HEK293 (cell line): Measurements from ENCODE around the gene FGD4.

Source experiments
- CTCF ChIA-PET: fragments of 350-600 bp; formaldehyde crosslinking; extraction: SDS; loops from one replicate; lab custom pipeline; 2021; ENCODE audit warnings: antibody characterized with exemption; lab: Yijun Ruan, JAX
- POLR2A ChIA-PET: fragments of 300-600 bp; formaldehyde crosslinking; extraction: SDS; loops from one replicate; lab custom pipeline; 2020; ENCODE audit warnings: antibody characterized with exemption, inconsistent platforms; lab: Yijun Ruan, JAX
- H3K27ac ChIP-seq: fragments of 200-500 bp; sonication (Bioruptor generic); 2 replicates; pipeline ENCODE4 v1.5.1; 2014; ENCODE audit warnings: low read depth, low read length, control low read depth, inconsistent platforms; ENCODE audit errors: extremely low read depth
- H3K36me3 ChIP-seq, 2 experiments: fragments of 200-500 bp in 1 of 2; sonication (Bioruptor generic) in 1 of 2; 1 replicate in 1 of 2; 2 replicates in 1 of 2; pipeline ENCODE4 v1.5.1; 2014 to 2017; ENCODE audit warnings: inconsistent platforms in 2 of 2, low read length in 2 of 2; ENCODE audit not compliant: control insufficient read depth in 2 of 2, insufficient read depth in 1 of 2
- H3K4me1 ChIP-seq: fragments of 200-500 bp; sonication (Bioruptor generic); 2 replicates; pipeline ENCODE4 v1.5.1; 2014; ENCODE audit warnings: mild to moderate bottlenecking, low read length, inconsistent platforms; ENCODE audit not compliant: control insufficient read depth, insufficient read depth
- H3K4me3 ChIP-seq: 2 replicates; pipeline ENCODE4 v1.5.1; 2011; ENCODE audit warnings: low read depth, mild to moderate bottlenecking, control low read depth, low read length, moderate library complexity
- H3K9me3 ChIP-seq: fragments of 200-500 bp; sonication (Bioruptor generic); 2 replicates; pipeline ENCODE4 v1.5.1; 2014; ENCODE audit warnings: low read depth, low read length, inconsistent platforms; ENCODE audit not compliant: control insufficient read depth, insufficient read depth
- IKZF3 ChIP-seq: fragments of 450-650 bp; IDR thresholded peaks from 2 replicates; pipeline ENCODE4 v1.5.0; 2018; ENCODE audit warnings: missing biosample characterization, mild to moderate bottlenecking, missing genetic modification characterization, moderate library complexity
- SP2 ChIP-seq: fragments of 450-650 bp; formaldehyde crosslinking; IDR thresholded peaks from 2 replicates; pipeline ENCODE4 v1.5.1; 2016; ENCODE audit warnings: missing biosample characterization, missing genetic modification characterization
- ZEB2 ChIP-seq: fragments of 450-650 bp; formaldehyde crosslinking; IDR thresholded peaks from 2 replicates; pipeline ENCODE4 v1.5.1; 2016; ENCODE audit warnings: missing biosample characterization, missing genetic modification characterization
- ZFP69B ChIP-seq: fragments of 450-650 bp; formaldehyde crosslinking; IDR thresholded peaks from 2 replicates; pipeline ENCODE4 v1.5.1; 2016; ENCODE audit warnings: missing biosample characterization, missing genetic modification characterization
- ZNF114 ChIP-seq: fragments of 450-650 bp; formaldehyde crosslinking; IDR thresholded peaks from 2 replicates; pipeline ENCODE4 v1.5.0; 2017; ENCODE audit warnings: missing biosample characterization, missing genetic modification characterization
- ZNF121 ChIP-seq: fragments of 450-650 bp; formaldehyde crosslinking; IDR thresholded peaks from 2 replicates; pipeline ENCODE4 v1.5.1; 2016; ENCODE audit warnings: missing biosample characterization, missing genetic modification characterization
- ZNF133 ChIP-seq: fragments of 450-650 bp; formaldehyde crosslinking; IDR thresholded peaks from 2 replicates; pipeline ENCODE4 v1.5.1; 2016; ENCODE audit warnings: missing biosample characterization, missing genetic modification characterization
- ZNF138 ChIP-seq: fragments of 450-650 bp; formaldehyde crosslinking; IDR thresholded peaks from 2 replicates; pipeline ENCODE4 v1.5.1; 2016; ENCODE audit warnings: missing biosample characterization, missing genetic modification characterization, borderline replicate concordance
- ZNF174 ChIP-seq: fragments of 450-650 bp; formaldehyde crosslinking; IDR thresholded peaks from 2 replicates; pipeline ENCODE4 v1.5.0; 2017; ENCODE audit warnings: missing biosample characterization, mild to moderate bottlenecking, missing genetic modification characterization
- ZNF23 ChIP-seq: fragments of 450-650 bp; formaldehyde crosslinking; IDR thresholded peaks from 2 replicates; pipeline ENCODE4 v1.5.1; 2016; ENCODE audit warnings: missing biosample characterization, missing genetic modification characterization, borderline replicate concordance
- ZNF24 ChIP-seq: fragments of 450-650 bp; formaldehyde crosslinking; IDR thresholded peaks from 2 replicates; pipeline ENCODE4 v1.5.1; 2016; ENCODE audit warnings: missing biosample characterization, missing genetic modification characterization
- ZNF248 ChIP-seq: fragments of 450-650 bp; formaldehyde crosslinking; IDR thresholded peaks from 2 replicates; pipeline ENCODE4 v1.5.1; 2017; ENCODE audit warnings: missing biosample characterization, missing genetic modification characterization
- ZNF311 ChIP-seq: fragments of 450-650 bp; formaldehyde crosslinking; IDR thresholded peaks from 2 replicates; pipeline ENCODE4 v1.5.1; 2017; ENCODE audit warnings: missing biosample characterization, missing genetic modification characterization, borderline replicate concordance
- ZNF433 ChIP-seq: fragments of 450-650 bp; formaldehyde crosslinking; IDR thresholded peaks from 2 replicates; pipeline ENCODE4 v1.5.1; 2016; ENCODE audit warnings: missing biosample characterization, missing genetic modification characterization, low read depth
- ZNF529 ChIP-seq: fragments of 450-650 bp; formaldehyde crosslinking; IDR thresholded peaks from 2 replicates; pipeline ENCODE4 v1.5.1; 2017; ENCODE audit warnings: missing genetic modification characterization, missing biosample characterization; ENCODE audit not compliant: insufficient replicate concordance
- ZNF549 ChIP-seq: fragments of 450-650 bp; IDR thresholded peaks from 2 replicates; pipeline ENCODE4 v1.5.1; 2018; ENCODE audit warnings: missing biosample characterization, missing genetic modification characterization, mild to moderate bottlenecking, inconsistent platforms, moderate library complexity
- ZNF791 ChIP-seq: fragments of 450-650 bp; formaldehyde crosslinking; IDR thresholded peaks from 2 replicates; pipeline ENCODE4 v1.5.1; 2016; ENCODE audit warnings: missing biosample characterization, missing genetic modification characterization
- TF ChIP-seq, protein P1 (sequence below): fragments of 450-650 bp; formaldehyde crosslinking; IDR thresholded peaks from 2 replicates; pipeline ENCODE4 v1.5.1; 2016; ENCODE audit warnings: missing biosample characterization, missing genetic modification characterization
- TF ChIP-seq, protein P2 (sequence below): fragments of 450-650 bp; formaldehyde crosslinking; IDR thresholded peaks from 2 replicates; pipeline ENCODE4 v1.5.1; 2016; ENCODE audit warnings: missing biosample characterization, missing genetic modification characterization
- TF ChIP-seq, protein P3 (sequence below): fragments of 450-650 bp; formaldehyde crosslinking; IDR thresholded peaks from 2 replicates; pipeline ENCODE4 v1.5.1; 2016; ENCODE audit warnings: missing biosample characterization, missing genetic modification characterization
- TF ChIP-seq, protein P4 (sequence below): fragments of 450-650 bp; formaldehyde crosslinking; IDR thresholded peaks from 2 replicates; pipeline ENCODE4 v1.5.1; 2016; ENCODE audit warnings: missing biosample characterization, missing genetic modification characterization

The FGD4 gene

DNA sequence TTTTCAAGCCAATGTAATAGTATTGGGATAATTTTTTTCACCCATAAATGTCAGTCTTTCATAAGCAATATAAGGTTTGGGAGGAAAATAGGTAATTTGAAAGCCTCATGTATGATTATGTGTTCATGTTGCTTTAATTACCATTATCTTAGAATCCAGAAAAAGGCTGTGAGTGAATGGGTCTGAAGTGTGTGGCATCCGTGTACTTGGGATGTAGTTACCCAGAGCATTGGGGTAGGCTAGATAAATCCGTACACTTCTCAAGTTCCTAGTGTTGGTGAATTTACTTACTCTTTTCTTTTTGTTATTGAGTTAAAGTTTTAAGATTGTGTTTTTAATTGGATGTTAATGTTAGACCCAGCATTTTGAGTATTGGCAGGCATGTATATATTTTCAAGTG is 104.4 kb downstream of the FGD4 start:
- peaks cover 16% of the 10 kb centered on the region for H3K4me1 ChIP-seq
- H3K27ac ChIP-seq, result no peak overlapping the region
- H3K9me3 ChIP-seq, result no peaks in the 10 kb centered on the region
- ChIA-PET CTCF (interaction anchor here (0.7 kb wide), 1 partner anchor 181 kb away, joined by 3 read pairs; no protein-coding TSS in a partner anchor), POLR2A (no interaction called here)
- no peak overlapping the region for H3K4me3 ChIP-seq
- TF ChIP-seq ZNF114 (no peak), ZFP69B (no peak), ZNF133 (tag by site-specific recombination) (no peak), ZNF529 (no peak), IKZF3 (tag by site-specific recombination) (no peak)
- H3K36me3 ChIP-seq, result no peaks in the 10 kb centered on the region

DNA sequence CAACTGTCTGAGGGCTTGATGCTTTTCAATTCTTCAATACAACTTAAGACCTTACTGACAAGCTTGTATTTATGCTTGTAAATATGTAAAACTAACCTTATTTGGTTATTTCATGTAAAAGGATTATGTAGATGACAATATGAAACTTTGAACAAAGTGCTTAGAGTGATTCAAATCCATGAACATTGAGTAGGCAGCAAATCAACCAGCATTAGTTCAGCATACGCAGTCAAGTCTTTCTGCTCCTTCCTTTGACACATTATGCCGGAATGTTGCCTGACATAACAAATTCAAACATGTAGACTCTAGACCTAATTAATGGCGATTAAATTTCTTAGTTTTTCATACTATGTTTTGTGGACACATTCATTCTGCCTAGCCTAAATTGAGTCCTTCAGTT is 105.2 kb downstream of the FGD4 start:
- H3K27ac ChIP-seq, result no peak overlapping the region

More for the DNA sequence above, 105.2 kb downstream of the FGD4 start:
- TF ChIP-seq ZNF114, result no peak
- no peak for TF ChIP-seq ZNF24 (tag by site-specific recombination)
- TF ChIP-seq, protein P1, sequence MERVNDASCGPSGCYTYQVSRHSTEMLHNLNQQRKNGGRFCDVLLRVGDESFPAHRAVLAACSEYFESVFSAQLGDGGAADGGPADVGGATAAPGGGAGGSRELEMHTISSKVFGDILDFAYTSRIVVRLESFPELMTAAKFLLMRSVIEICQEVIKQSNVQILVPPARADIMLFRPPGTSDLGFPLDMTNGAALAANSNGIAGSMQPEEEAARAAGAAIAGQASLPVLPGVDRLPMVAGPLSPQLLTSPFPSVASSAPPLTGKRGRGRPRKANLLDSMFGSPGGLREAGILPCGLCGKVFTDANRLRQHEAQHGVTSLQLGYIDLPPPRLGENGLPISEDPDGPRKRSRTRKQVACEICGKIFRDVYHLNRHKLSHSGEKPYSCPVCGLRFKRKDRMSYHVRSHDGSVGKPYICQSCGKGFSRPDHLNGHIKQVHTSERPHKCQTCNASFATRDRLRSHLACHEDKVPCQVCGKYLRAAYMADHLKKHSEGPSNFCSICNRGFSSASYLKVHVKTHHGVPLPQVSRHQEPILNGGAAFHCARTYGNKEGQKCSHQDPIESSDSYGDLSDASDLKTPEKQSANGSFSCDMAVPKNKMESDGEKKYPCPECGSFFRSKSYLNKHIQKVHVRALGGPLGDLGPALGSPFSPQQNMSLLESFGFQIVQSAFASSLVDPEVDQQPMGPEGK (tag by site-specific recombination), result no peak
- TF ChIP-seq, protein P2, sequence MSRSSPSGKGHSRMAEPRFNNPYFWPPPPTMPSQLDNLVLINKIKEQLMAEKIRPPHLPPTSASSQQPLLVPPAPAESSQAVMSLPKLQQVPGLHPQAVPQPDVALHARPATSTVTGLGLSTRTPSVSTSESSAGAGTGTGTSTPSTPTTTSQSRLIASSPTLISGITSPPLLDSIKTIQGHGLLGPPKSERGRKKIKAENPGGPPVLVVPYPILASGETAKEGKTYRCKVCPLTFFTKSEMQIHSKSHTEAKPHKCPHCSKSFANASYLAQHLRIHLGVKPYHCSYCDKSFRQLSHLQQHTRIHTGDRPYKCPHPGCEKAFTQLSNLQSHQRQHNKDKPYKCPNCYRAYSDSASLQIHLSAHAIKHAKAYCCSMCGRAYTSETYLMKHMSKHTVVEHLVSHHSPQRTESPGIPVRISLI (tag by site-specific recombination), result no peak
- no peak for TF ChIP-seq ZNF138 (tag by site-specific recombination)
- no peak for TF ChIP-seq SP2
- TF ChIP-seq ZNF549, result no peak
- TF ChIP-seq, protein P3, sequence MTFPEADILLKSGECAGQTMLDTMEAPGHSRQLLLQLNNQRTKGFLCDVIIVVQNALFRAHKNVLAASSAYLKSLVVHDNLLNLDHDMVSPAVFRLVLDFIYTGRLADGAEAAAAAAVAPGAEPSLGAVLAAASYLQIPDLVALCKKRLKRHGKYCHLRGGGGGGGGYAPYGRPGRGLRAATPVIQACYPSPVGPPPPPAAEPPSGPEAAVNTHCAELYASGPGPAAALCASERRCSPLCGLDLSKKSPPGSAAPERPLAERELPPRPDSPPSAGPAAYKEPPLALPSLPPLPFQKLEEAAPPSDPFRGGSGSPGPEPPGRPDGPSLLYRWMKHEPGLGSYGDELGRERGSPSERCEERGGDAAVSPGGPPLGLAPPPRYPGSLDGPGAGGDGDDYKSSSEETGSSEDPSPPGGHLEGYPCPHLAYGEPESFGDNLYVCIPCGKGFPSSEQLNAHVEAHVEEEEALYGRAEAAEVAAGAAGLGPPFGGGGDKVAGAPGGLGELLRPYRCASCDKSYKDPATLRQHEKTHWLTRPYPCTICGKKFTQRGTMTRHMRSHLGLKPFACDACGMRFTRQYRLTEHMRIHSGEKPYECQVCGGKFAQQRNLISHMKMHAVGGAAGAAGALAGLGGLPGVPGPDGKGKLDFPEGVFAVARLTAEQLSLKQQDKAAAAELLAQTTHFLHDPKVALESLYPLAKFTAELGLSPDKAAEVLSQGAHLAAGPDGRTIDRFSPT (tag by site-specific recombination), result no peak
- TF ChIP-seq ZEB2, result no peak
- TF ChIP-seq ZNF23 (tag by site-specific recombination), result no peak
- no peak for TF ChIP-seq ZNF791 (tag by site-specific recombination)
- TF ChIP-seq ZNF433 (tag by site-specific recombination), result no peak
- TF ChIP-seq ZNF174, result no peak
- TF ChIP-seq, protein P4, sequence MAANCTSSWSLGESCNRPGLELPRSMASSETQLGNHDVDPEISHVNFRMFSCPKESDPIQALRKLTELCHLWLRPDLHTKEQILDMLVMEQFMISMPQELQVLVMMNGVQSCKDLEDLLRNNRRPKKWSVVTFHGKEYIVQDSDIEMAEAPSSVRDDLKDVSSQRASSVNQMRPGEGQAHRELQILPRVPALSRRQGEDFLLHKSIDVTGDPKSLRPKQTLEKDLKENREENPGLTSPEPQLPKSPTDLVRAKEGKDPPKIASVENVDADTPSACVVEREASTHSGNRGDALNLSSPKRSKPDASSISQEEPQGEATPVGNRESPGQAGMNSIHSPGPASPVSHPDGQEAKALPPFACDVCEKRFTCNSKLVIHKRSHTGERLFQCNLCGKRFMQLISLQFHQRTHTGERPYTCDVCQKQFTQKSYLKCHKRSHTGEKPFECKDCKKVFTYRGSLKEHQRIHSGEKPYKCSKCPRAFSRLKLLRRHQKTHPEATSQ (tag by site-specific recombination), result no peak
- no peak for TF ChIP-seq ZNF311 (tag by site-specific recombination)
- no peak for TF ChIP-seq ZNF248 (tag by site-specific recombination)
- TF ChIP-seq ZNF121 (tag by site-specific recombination), result no peak
- H3K4me3 ChIP-seq, result no peak overlapping the region
- peaks cover 10% of the 10 kb centered on the region for H3K4me1 ChIP-seq
- ChIA-PET CTCF (no interaction called here), POLR2A (no interaction called here)
- H3K9me3 ChIP-seq, result no peaks in the 10 kb centered on the region
- H3K36me3 ChIP-seq, result no peaks in the 10 kb centered on the region
